ENCODE measurements around the gene SPIRE1.

DNA sequence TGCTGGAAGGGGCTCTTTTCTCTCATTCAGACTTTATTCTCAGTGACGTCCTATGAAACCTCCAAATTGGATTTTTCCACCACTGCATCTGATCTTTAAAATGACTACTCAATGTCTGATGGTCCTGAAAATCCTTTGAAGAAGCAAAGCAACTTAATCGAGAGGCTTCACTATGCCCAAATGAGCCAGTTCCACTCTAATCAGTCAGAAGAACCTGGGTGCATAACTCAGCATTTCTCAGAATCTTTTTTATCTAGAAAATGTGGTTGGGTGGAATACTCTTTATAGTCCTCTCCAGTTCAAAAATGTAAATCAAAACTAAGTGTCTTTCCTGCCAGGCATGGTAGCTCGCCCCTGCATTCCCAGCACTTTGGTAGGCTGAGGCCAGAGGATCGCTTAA is 189.5 kb downstream of the SPIRE1 start:
- no peak for TF ChIP-seq CTCF (IDR thresholded peaks at IDR 0.05)
- TF ChIP-seq POLR2A (IDR thresholded peaks at IDR 0.05): no peak
- TF ChIP-seq EP300 (IDR thresholded peaks at IDR 0.05): no peak

Measured in tibial nerve (tissue), 4 donors.